Activated CD4-positive, alpha-beta memory T cell treated with anti-CD3 and anti-CD28 coated beads for 36 hours (primary cell): ENCODE data around the gene NDRG2. TPM values are rescaled to one million over a fixed set of nuclear protein-coding genes. Genes with fewer than 3 reads are reported as not detected.

Source experiments
- CTCF ChIA-PET: fragments of 350-600 bp; sonication (Branson Sonifier 250); formaldehyde crosslinking; loops from one replicate; lab custom pipeline; 2021; ENCODE audit warnings: antibody characterized with exemption, inconsistent platforms; lab: Charles Lee
- POLR2A ChIA-PET: fragments of 350-600 bp; sonication (Branson Sonifier 250); formaldehyde crosslinking; loops from one replicate; lab custom pipeline; 2021; ENCODE audit warnings: antibody characterized with exemption; lab: Charles Lee
- DNase-seq: peaks from one replicate; pipeline ENCODE4 v3.0.0-alpha.2; 2020
- H3K27ac Mint-ChIP-seq: one replicate; pipeline ENCODE4 v1.8.0; 2021; ENCODE audit warnings: mixed read lengths
- H3K27me3 Mint-ChIP-seq: one replicate; pipeline ENCODE4 v1.8.0; 2021; ENCODE audit warnings: mixed read lengths
- H3K36me3 Mint-ChIP-seq: one replicate; pipeline ENCODE4 v1.8.0; 2021; ENCODE audit warnings: mixed read lengths
- H3K4me1 Mint-ChIP-seq: one replicate; pipeline ENCODE4 v1.8.0; 2021; ENCODE audit warnings: low read depth, mixed read lengths
- H3K4me3 Mint-ChIP-seq: one replicate; pipeline ENCODE4 v1.8.0; 2021; ENCODE audit warnings: mild to moderate bottlenecking, mixed read lengths
- H3K9me3 Mint-ChIP-seq: one replicate; pipeline ENCODE4 v1.8.0; 2021; ENCODE audit warnings: mixed read lengths
- intact Hi-C: fragments of 100-400 bp; cut with micrococcal nuclease; formaldehyde crosslinking; loops from one replicate; pipeline ENCODE4 v1.15.1; 2023
- total RNA-seq, 2 experiments: library from RNA; stranded (reverse); gene quantifications; one replicate each; pipeline ENCODE4 v1.2.3, GENCODE V29; 2021

Gene NDRG2
- total RNA-seq, 2 experiments from 2014 or later, result 7.7 to 9.6 TPM

DNA sequence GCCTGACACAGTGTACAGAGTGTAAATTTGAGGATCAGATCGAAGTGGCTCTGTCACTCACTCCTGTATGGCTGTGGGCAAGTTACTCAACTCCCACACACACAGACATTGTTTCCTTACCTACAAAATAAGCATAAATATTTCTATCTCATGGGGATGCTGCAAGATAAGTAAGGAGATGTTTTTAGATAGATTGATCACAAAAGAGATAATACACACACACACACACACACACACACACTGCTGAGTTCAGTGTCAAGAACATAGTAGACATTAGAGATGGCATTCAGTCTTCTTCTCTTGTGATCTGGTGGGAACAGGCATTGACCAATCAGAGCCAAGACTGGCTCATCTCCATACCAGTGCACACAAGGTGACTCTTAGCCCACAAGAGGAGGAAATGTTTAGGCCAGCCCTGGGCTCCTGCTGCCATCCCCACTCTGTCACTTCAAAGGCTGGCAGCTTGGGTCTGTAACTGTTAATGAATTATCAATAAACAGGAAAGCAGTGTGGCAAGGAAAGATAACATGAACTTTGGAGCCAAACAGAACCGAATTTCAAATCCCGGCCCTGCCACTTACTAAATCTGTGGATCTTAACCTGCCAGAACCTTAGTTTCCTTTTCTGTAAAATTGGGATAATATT is 29.4 kb upstream of the NDRG2 start:
- Mint-ChIP-seq H3K27ac (no peak overlapping the region), H3K27me3 (peaks cover 2% of the 10 kb centered on the region), H3K4me1 (peaks cover 6% of the 10 kb centered on the region), H3K9me3 (no peaks in the 10 kb centered on the region), H3K4me3 (no peak overlapping the region), H3K36me3 (no peaks in the 10 kb centered on the region)
- intact Hi-C loops, result no loop called here
- POLR2A ChIA-PET, result no interaction called here
- CTCF ChIA-PET, result interaction anchor here (0.9 kb wide), 1 partner anchor 470 kb away, joined by 3 read pairs; no protein-coding TSS in a partner anchor
- DNase-seq, result no peak

DNA sequence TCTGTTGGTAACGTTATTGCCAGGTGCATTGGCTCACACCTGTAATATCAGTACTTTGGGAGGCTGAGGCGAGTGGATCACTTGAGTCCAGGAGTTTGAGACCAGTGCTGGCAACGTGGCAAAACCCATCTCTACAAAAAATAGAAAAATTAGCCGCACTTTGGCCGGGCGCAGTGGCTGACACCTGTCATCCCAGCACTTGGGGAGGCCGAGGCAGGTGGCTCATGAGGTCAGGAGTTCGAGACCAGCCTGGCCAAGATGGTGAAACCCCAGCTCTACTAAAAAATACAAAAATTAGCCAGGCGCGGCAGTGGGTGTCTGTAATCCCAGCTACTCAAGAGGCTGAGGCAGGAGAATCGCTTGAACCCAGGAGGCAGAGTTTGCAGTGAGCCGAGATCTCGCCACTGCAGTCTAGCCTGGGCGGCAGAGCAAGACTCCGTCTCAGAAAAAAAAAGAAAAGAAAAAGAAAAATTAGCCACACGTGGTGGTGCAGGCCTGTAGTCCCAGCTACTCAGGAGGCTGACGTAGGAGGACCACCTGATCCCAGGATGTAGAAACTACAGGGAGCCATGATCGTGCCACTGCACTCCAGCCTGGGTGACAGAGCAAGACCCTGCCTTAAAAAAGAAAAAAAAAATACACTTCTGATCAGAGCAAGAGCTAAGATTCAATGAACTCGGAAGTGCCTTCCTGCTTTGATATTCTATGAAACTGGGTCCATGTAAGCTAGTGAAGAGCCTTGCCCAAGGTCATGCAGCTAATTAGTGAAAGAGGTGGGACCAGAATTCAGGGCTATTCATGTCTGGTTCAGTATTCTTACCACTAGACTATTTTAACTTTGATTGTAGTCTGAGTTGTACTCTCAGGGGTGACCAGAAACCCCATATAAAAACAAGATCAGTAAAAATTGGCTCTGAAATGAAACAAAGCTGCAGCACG is 28.6 kb upstream of the NDRG2 start:
- Mint-ChIP-seq H3K4me3 (no peak overlapping the region), H3K36me3 (no peaks in the 10 kb centered on the region), H3K27ac (no peak overlapping the region), H3K9me3 (no peaks in the 10 kb centered on the region), H3K27me3 (peaks cover 2% of the 10 kb centered on the region), H3K4me1 (peaks cover 6% of the 10 kb centered on the region)
- intact Hi-C loops, result no loop called here
- CTCF ChIA-PET, result interaction anchor here (0.9 kb wide), 1 partner anchor 471 kb away, joined by 3 read pairs; no protein-coding TSS in a partner anchor
- POLR2A ChIA-PET, result no interaction called here
- no peak for DNase-seq

DNA sequence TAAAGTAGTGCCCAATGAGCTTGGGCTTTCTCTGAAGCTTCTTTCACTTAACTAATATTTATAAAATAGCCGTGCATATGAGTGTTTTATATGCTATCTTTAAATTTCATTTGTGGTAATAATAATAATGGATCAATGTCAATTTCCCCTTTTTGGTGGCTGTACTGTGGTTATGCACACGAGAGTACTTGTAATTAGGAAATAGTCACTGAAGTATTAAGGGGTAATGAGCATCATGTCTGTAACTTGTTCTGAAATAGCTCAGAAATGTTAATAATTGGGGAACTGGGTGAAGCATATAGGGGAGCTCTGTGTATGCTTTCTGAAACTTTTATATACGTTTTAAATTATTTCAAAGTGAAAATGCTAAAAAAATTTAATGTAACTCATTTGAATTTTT is 25.7 kb upstream of the NDRG2 start:
- DNase-seq, result no peak
- POLR2A ChIA-PET, result no interaction called here

DNA sequence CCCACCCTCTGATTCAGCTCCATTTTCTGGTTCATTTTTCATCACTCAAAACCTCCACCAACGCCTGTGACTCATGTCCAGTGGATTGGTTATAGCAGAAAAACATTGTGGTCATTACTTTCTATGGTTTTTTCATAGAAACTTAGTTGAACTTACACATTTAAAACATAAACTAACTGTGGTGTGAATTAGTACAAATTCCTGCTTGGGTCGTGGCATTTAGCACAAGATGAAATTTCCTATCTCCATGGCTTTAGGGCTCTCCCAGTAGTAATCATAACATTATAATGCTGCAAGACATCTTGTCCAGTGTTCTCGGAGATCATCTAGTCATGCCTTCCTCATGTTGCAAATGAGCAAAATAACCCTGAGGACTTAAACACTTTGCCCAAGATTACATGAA is 24.4 kb upstream of the NDRG2 start:
- Mint-ChIP-seq H3K4me3 (no peak overlapping the region), H3K9me3 (no peaks in the 10 kb centered on the region), H3K27me3 (peaks cover 5% of the 10 kb centered on the region), H3K27ac (no peak overlapping the region), H3K36me3 (no peaks in the 10 kb centered on the region), H3K4me1 (peaks cover 11% of the 10 kb centered on the region)
- intact Hi-C loops, result no loop called here
- ChIA-PET CTCF (interaction anchor here (1.1 to 2.6 kb wide), 2 partner anchors 35 to 55 kb away, joined by 4 to 8 read pairs; no protein-coding TSS in a partner anchor), POLR2A (no interaction called here)
- no peak for DNase-seq

More for the DNA sequence above, 25.7 kb upstream of the NDRG2 start:
- Mint-ChIP-seq H3K27me3 (peaks cover 5% of the 10 kb centered on the region), H3K9me3 (no peaks in the 10 kb centered on the region), H3K4me1 (peaks cover 6% of the 10 kb centered on the region), H3K4me3 (no peak overlapping the region), H3K36me3 (no peaks in the 10 kb centered on the region), H3K27ac (no peak overlapping the region)
- CTCF ChIA-PET, result interaction anchor here (1.5 kb wide), 1 partner anchor 45 kb away, joined by 3 read pairs; no protein-coding TSS in a partner anchor
- intact Hi-C loops, result no loop called here

DNA sequence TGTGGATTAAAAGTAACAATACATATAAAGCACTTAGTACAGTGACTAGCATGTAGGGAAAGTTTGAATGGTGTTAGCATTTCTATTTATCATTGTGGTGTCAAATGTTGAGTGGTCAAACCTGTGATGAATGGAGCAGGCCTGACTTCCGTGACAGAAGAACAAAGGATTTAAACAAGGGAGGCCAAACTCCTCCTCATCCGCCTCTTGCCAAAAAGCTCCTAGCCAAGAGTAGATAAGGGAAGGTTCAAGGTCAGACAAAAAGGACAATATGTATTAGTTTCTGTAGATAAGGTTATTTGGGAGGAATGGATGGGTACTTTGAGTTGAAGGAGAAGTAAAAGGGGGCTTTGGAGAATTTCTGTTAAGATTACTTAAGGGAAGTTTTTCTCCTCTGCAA is 23.8 kb upstream of the NDRG2 start:
- Mint-ChIP-seq H3K27me3 (peaks cover 5% of the 10 kb centered on the region), H3K4me1 (peaks cover 8% of the 10 kb centered on the region), H3K9me3 (no peaks in the 10 kb centered on the region), H3K27ac (no peak overlapping the region), H3K36me3 (no peaks in the 10 kb centered on the region), H3K4me3 (no peak overlapping the region)
- intact Hi-C loops, result no loop called here
- ChIA-PET POLR2A (interaction anchor here (1.0 kb wide), 1 partner anchor 76 kb away, joined by 3 read pairs; no protein-coding TSS in a partner anchor), CTCF (interaction anchor here (1.1 to 2.6 kb wide), 4 partner anchors 20 to 56 kb away, joined by 3 to 8 read pairs (median 5); no protein-coding TSS in a partner anchor)
- DNase-seq, result no peak

DNA sequence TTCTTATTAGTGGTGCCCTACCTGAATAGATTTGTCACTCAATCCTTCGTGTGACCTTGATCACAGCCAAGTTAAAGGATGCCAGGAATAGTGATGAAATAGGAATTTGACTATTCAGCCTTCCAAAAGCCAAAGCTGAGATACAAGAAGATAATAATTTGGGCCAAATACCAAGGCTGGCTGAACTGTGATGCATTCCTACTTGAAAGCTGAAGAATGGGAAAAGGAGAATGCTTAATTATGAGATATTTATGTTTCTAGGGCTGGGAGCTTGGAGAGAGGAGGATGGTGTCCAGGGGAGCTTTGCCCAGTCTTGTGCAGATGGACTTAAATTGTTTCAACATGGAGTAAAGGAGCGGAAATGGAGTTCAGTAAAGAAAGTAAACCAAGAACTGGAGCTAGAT is 22.5 kb upstream of the NDRG2 start:
- H3K27me3 Mint-ChIP-seq, result peaks cover 5% of the 10 kb centered on the region
- no peaks in the 10 kb centered on the region for H3K9me3 Mint-ChIP-seq
- no peak for DNase-seq
- H3K27ac Mint-ChIP-seq, result no peak overlapping the region
- ChIA-PET CTCF (interaction anchor here (1.1 to 2.6 kb wide), 6 partner anchors 21 to 76 kb away, joined by 4 to 18 read pairs (median 6); no protein-coding TSS in a partner anchor), POLR2A (no interaction called here)
- intact Hi-C loops, result no loop called here
- H3K4me1 Mint-ChIP-seq, result peaks cover 12% of the 10 kb centered on the region
- no peak overlapping the region for H3K4me3 Mint-ChIP-seq
- no peaks in the 10 kb centered on the region for H3K36me3 Mint-ChIP-seq

DNA sequence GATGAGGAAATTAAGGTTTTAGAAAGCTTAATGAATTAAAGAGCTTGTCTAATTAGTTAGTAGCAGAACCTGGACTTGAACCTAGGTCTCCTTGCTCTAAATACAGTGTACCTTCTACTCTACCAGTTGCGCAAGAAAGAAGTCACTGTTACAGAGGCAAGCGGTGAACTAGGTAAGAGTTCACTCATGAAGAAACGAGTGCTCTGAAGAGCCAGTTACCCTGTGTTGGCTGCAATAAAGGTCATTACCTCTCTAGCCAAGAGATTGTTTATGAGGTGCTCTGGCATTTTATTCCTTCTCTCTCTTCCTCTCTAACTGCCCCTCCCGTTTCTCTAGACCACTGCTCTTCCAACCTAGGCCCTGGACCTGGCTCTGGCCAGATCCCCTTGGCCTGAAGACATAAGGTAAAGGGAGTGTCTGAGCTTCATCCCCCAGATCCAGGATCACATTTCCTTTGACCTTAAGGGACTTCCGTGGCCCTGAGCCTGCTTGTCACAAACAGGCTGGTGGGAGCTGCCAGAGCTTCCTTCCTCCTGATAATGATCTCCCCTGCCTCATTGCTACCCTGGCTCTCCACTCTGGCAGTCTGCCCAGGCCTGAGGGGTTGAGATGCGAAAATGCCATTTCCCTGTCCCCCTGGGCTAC is 19.2 kb upstream of the NDRG2 start:
- ChIA-PET CTCF (interaction anchor here (1.2 to 2.9 kb wide), 6 partner anchors 8 to 48 kb away, joined by 3 to 35 read pairs (median 6); no protein-coding TSS in a partner anchor), POLR2A (no interaction called here)
- Mint-ChIP-seq H3K27me3 (peaks cover 2% of the 10 kb centered on the region), H3K9me3 (no peaks in the 10 kb centered on the region), H3K4me1 (peaks cover 12% of the 10 kb centered on the region), H3K36me3 (no peaks in the 10 kb centered on the region), H3K4me3 (no peak overlapping the region), H3K27ac (no peak overlapping the region)
- DNase-seq, result no peak
- intact Hi-C loops, result no loop called here

DNA sequence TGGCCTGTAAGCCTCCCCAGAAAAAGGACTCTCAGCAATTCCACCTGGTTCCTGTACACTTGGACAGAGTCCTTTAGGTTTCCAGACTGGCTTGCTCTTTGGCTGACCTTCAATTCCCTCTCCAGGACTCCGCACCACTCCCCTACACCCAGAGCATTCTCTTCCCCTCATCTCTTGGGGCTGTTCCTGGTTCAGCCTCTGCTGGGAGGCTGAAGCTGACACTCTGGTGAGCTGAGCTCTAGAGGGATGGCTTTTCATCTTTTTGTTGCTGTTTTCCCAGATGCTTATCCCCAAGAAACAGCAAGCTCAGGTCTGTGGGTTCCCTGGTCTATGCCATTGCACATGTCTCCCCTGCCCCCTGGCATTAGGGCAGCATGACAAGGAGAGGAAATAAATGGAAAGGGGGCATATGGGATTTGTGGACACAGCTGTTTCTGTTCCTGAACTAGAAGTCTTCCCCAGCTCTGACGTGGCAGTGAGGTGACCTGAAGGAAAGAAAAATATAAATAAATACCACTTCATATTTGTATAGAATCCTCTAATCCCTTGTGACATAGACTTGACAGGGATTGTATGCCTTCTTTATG is 18.6 kb upstream of the NDRG2 start:
- ChIA-PET CTCF (interaction anchor here (1.5 to 2.9 kb wide), 5 partner anchors 10 to 49 kb away, joined by 3 to 35 read pairs (median 6); no protein-coding TSS in a partner anchor), POLR2A (no interaction called here)
- no peak overlapping the region for H3K4me3 Mint-ChIP-seq
- peaks cover 2% of the 10 kb centered on the region for H3K27me3 Mint-ChIP-seq
- H3K9me3 Mint-ChIP-seq, result no peaks in the 10 kb centered on the region
- peaks cover 12% of the 10 kb centered on the region for H3K4me1 Mint-ChIP-seq
- no peak overlapping the region for H3K27ac Mint-ChIP-seq
- intact Hi-C loops, result no loop called here
- no peak for DNase-seq
- H3K36me3 Mint-ChIP-seq, result no peaks in the 10 kb centered on the region

DNA sequence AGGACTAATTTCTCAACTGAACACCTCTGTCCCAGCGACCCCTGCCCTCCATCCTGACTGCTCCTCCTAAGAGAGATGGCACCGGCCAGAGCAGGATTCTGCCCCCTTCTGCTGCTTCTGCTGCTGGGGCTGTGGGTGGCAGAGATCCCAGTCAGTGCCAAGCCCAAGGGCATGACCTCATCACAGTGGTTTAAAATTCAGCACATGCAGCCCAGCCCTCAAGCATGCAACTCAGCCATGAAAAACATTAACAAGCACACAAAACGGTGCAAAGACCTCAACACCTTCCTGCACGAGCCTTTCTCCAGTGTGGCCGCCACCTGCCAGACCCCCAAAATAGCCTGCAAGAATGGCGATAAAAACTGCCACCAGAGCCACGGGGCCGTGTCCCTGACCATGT is 18.1 kb upstream of the NDRG2 start:
- Mint-ChIP-seq H3K4me3 (no peak overlapping the region), H3K27ac (no peak overlapping the region)

DNA sequence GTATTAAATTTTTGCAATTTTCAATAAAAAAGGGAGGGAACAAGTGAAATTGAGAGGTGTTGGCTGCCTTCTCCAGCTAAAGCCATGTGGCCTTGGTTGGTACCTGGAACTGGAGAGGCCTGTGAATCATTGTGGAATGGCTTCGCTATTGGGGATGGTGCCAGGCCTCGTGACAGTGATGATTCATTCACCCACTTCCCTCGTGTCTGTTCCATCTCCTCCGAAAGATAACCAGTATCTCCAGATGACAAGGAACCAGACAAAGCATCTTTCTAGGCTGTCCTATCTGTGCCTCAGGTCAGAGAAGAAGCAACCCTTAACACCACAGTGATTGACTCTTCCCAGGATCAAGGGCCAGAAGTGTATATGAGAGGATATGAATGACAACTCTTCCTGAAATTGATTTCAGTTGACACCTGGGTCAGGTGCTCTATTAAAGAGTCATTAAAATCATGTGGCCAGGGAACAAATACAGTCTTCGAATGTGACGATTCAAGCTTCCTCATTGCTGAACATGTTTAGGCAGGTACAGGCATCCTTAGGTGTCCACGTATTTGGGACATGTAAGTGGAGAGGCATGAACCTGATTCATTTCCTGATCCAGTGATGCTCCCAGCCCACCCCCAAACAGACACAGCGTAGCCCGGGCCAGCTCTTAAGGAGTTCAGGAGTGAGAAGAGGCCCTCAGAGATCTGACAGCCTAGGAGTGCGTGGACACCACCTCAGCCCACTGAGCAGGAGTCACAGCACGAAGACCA is 17.0 kb upstream of the NDRG2 start, which contains the start of gene RNASE7:
TSS of gene RNASE7 (plus strand) at position 687 of the 758 bp plus-strand sequence. CDS start 631 bp downstream, outside the sequence.
- Mint-ChIP-seq H3K9me3 (no peaks in the 10 kb centered on the region), H3K27me3 (no peaks in the 10 kb centered on the region), H3K4me3 (no peak within 1 kb of the TSS), H3K4me1 (peaks cover 12% of the 10 kb centered on the region), H3K27ac (no peak within 1 kb of the TSS), H3K36me3 (no peaks in the 10 kb centered on the region)
- intact Hi-C loops, result no loop called here
- ChIA-PET CTCF (interaction anchor here (1.0 to 3.9 kb wide), 6 partner anchors 8 to 70 kb away, joined by 3 to 115 read pairs (median 5); no protein-coding TSS in a partner anchor), POLR2A (no interaction called here)
- no peak for DNase-seq

More for the DNA sequence above, 18.1 kb upstream of the NDRG2 start:
- CTCF ChIA-PET, result interaction anchor here (1.8 to 2.9 kb wide), 3 partner anchors 24 to 50 kb away, joined by 5 to 35 read pairs (median 6); no protein-coding TSS in a partner anchor
- Mint-ChIP-seq H3K27me3 (peaks cover 2% of the 10 kb centered on the region), H3K4me1 (peaks cover 12% of the 10 kb centered on the region), H3K9me3 (no peaks in the 10 kb centered on the region), H3K36me3 (no peaks in the 10 kb centered on the region)
- intact Hi-C loops, result no loop called here
- POLR2A ChIA-PET, result no interaction called here
- DNase-seq, result no peak
